ENCODE results near the gene TMX3.

TMX3 gene

DNA sequence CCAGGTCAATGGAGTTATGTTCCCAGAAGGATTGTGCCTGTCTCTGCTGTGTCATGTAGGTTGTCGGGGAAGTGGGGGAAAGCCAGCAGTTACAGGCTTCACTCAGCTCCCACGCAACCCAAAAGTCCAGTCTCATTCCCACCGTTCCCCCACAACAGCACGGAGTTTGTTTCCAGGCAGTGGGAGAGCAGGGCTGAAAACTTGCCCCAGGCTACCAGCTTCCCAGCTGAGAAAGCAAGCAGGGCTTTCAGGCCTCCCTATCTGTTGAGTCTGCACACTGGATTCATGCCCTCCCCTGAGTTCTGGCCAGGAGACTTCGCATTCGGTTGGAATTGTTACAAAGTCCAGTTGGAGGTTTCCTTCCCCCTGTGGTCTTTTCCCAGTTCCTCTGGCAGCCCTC is 76.3 kb downstream of the TMX3 start:
- H3K27ac ChIP-seq, result no peak overlapping the region
- H3K4me3 ChIP-seq (ENCODE audit: low read depth, low read length), result no peak overlapping the region
- H3K4me2 ChIP-seq (ENCODE audit: low read length), result no peak overlapping the region
- no peaks in the 10 kb centered on the region for H3K79me2 ChIP-seq
- H3K4me1 ChIP-seq, result no peaks in the 10 kb centered on the region
- TF ChIP-seq, protein P1, sequence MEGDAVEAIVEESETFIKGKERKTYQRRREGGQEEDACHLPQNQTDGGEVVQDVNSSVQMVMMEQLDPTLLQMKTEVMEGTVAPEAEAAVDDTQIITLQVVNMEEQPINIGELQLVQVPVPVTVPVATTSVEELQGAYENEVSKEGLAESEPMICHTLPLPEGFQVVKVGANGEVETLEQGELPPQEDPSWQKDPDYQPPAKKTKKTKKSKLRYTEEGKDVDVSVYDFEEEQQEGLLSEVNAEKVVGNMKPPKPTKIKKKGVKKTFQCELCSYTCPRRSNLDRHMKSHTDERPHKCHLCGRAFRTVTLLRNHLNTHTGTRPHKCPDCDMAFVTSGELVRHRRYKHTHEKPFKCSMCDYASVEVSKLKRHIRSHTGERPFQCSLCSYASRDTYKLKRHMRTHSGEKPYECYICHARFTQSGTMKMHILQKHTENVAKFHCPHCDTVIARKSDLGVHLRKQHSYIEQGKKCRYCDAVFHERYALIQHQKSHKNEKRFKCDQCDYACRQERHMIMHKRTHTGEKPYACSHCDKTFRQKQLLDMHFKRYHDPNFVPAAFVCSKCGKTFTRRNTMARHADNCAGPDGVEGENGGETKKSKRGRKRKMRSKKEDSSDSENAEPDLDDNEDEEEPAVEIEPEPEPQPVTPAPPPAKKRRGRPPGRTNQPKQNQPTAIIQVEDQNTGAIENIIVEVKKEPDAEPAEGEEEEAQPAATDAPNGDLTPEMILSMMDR (IDR thresholded peaks at IDR 0.05), result no peak
- H3K9me3 ChIP-seq (ENCODE audit: control insufficient read depth, low read length), result no peaks in the 10 kb centered on the region
- no peak overlapping the region for H3K9ac ChIP-seq
- no peaks in the 10 kb centered on the region for H3K36me3 ChIP-seq (ENCODE audit: control insufficient read depth, insufficient read depth, low read length)
- H3K27me3 ChIP-seq (ENCODE audit: control insufficient read depth, insufficient read depth, low read length), result no peaks in the 10 kb centered on the region
- no peak overlapping the region for H2AFZ ChIP-seq

GRCh38 chr18:68627812-68628211 is 87.1 kb downstream of the TMX3 start:
- TF ChIP-seq, protein P1 (IDR thresholded peaks at IDR 0.05), result no peak
- H3K9me3 ChIP-seq (ENCODE audit: control insufficient read depth, low read length), result no peaks in the 10 kb centered on the region
- H2AFZ ChIP-seq, result no peak overlapping the region
- H3K27ac ChIP-seq, result no peak overlapping the region
- no peak overlapping the region for H3K4me3 ChIP-seq (ENCODE audit: low read depth, low read length)
- H3K4me2 ChIP-seq (ENCODE audit: low read length), result no peak overlapping the region
- H3K36me3 ChIP-seq (ENCODE audit: control insufficient read depth, insufficient read depth, low read length), result no peaks in the 10 kb centered on the region
- no peaks in the 10 kb centered on the region for H3K27me3 ChIP-seq (ENCODE audit: control insufficient read depth, insufficient read depth, low read length)
- no peak overlapping the region for H3K9ac ChIP-seq
- H3K79me2 ChIP-seq, result no peaks in the 10 kb centered on the region
- no peaks in the 10 kb centered on the region for H3K4me1 ChIP-seq
